Kidney (tissue), 14 donors: Measurements from ENCODE around the gene EHMT2. TPM values are rescaled to one million over a fixed set of nuclear protein-coding genes. Genes with fewer than 3 reads are reported as not detected.
"Not testable (repeated sequence)": the region's sequence is repeated elsewhere in the genome, so short reads cannot be mapped to it uniquely, and the experiment has no call there.

Experiments used
- DNase-seq, 5 donors: peaks; one replicate each; pipeline ENCODE4 v3.0.0-alpha.2; 2013 to 2020
- FAIRE-seq: peaks from 2 replicates; lab custom pipeline; 2012; peaks lifted over from hg19 to GRCh38; lab: Jason Lieb, UNC
- H3K27ac ChIP-seq, 2 donors: one replicate each; pipeline ENCODE4 v1.7.0; 2013; ENCODE audit warnings: low read depth in 2 of 2, low read length in 2 of 2, inconsistent platforms in 1 of 2
- H3K27me3 ChIP-seq: one replicate; pipeline ENCODE4 v1.7.1; 2013; ENCODE audit warnings: low read length, inconsistent platforms; ENCODE audit not compliant: control insufficient read depth, insufficient read depth
- H3K36me3 ChIP-seq, 3 donors: one replicate each; pipeline versions ENCODE4 v1.7.0 to v1.7.1; 2013; ENCODE audit warnings: low read length in 3 of 3, control low read depth in 1 of 3, inconsistent platforms in 1 of 3; ENCODE audit not compliant: insufficient read depth in 3 of 3, control insufficient read depth in 2 of 3
- H3K4me1 ChIP-seq, 3 donors: one replicate each; pipeline versions ENCODE4 v1.7.0 to v1.7.1; 2013; ENCODE audit warnings: low read length in 3 of 3, inconsistent platforms in 1 of 3, low read depth in 1 of 3; ENCODE audit not compliant: control insufficient read depth in 2 of 3, insufficient read depth in 2 of 3
- H3K4me3 ChIP-seq, 3 donors: one replicate each; pipeline versions ENCODE4 v1.7.0 to v1.8.1; 2013; ENCODE audit warnings: low read length in 3 of 3, control low read depth in 1 of 3, inconsistent platforms in 1 of 3
- H3K9ac ChIP-seq, 3 donors: one replicate each; pipeline versions ENCODE4 v1.7.0 to v1.7.1; 2013; ENCODE audit warnings: low read length in 3 of 3, control low read depth in 1 of 3, inconsistent platforms in 1 of 3
- H3K9me3 ChIP-seq, 3 donors: one replicate each; pipeline versions ENCODE4 v1.7.0 to v1.7.1; 2013; ENCODE audit warnings: low read length in 3 of 3, control low read depth in 1 of 3, inconsistent platforms in 1 of 3; ENCODE audit not compliant: control insufficient read depth in 2 of 3, insufficient read depth in 1 of 3
- CTCF ChIP-seq: IDR thresholded peaks from 3 replicates; pipeline ENCODE4 v1.5.1; 2012; ENCODE audit warnings: mild to moderate bottlenecking, moderate library complexity, borderline replicate concordance; ENCODE audit not compliant: insufficient read depth; ENCODE audit errors: extremely low read depth
- intact Hi-C: fragments of 100-400 bp; cut with DNase I; formaldehyde crosslinking; loops from one replicate; pipeline ENCODE4 v1.11.1; 2022
- polyA plus RNA-seq: library from polyadenylated mRNA; stranded (reverse); fragments of 350-450 nt; fragmentation: Illumina TruSeq; extraction: RNeasy Lipid Tissue Mini Kit (QIAGEN cat#74804); gene quantifications from one replicate; pipeline ENCODE4 v1.2.3, GENCODE V29; 2014; ENCODE audit warnings: low read depth, low replicate concordance; ENCODE audit not compliant: insufficient read depth
- total RNA-seq: library from RNA; stranded (reverse); fragmentation: NEBNext Ultra II Directional; extraction: Animal tissue kit (Norgen Biotek cat#: 25700); gene quantifications from one replicate; pipeline ENCODE4 v1.2.1, GENCODE V29; 2021
- donor health status: control.
- donor health status: control.
- donor health status: control.
- donor health status: control.
- donor health status: control.
- donor health status: DM: yes; HTN: yes; CAD: no.
- donor health status: Normal renal cell carcinoma (clear cell type).

The EHMT2 gene
- total and polyA plus RNA-seq, 2 donors from 2014 or later, result 35.3 to 40.5 TPM

- no peak for TF ChIP-seq CTCF
- Histone ChIP-seq H3K4me3 (no peak overlapping the region), H3K27me3 (no peaks in the 10 kb centered on the region), H3K36me3 (peaks cover 0 to 7% (median 4%) of the 10 kb centered on the region in 3 donors), H3K9me3 (no peaks in the 10 kb centered on the region), H3K4me1 (no peaks in the 10 kb centered on the region), H3K9ac (no peak overlapping the region), H3K27ac (no peak overlapping the region)
- intact Hi-C loops, result no loop called here
- peak in 1 of 5 donors; percentile 8 for DNase-seq
- no peak for FAIRE-seq
These were observed 53.0 kb downstream of the EHMT2 start for GRCh38 chr6:31844507-31844906.

- Histone ChIP-seq H3K4me1 (peaks cover 4 to 10% (median 4%) of the 10 kb centered on the region in 3 donors), H3K27me3 (no peaks in the 10 kb centered on the region), H3K27ac (no peak overlapping the region), H3K9me3 (no peaks in the 10 kb centered on the region), H3K36me3 (peaks cover 5 to 16% (median 14%) of the 10 kb centered on the region in 3 donors), H3K4me3 (no peak overlapping the region), H3K9ac (no peak overlapping the region)
- intact Hi-C loops, result no loop called here
- TF ChIP-seq CTCF, result no peak
- FAIRE-seq (no peak), DNase-seq (peak in 1 of 5 donors; percentile 10)
These were observed 55.4 kb downstream of the EHMT2 start for GRCh38 chr6:31842053-31842452.

- DNase-seq, H3K9ac ChIP-seq, FAIRE-seq, H3K4me3 ChIP-seq, H3K9me3 ChIP-seq, H3K27ac ChIP-seq, H3K27me3 ChIP-seq, intact Hi-C loops: not testable (repeated sequence)
- Histone ChIP-seq H3K4me1 (peaks cover 4 to 17% (median 17%) of the 10 kb centered on the region in 3 donors), H3K36me3 (peaks cover 5 to 16% (median 16%) of the 10 kb centered on the region in 3 donors)
These were observed 57.7 kb downstream of the EHMT2 start for GRCh38 chr6:31839779-31840126.

GRCh38 chr6:31838968-31839367 lies 58.5 kb downstream of the EHMT2 start:
- no peak for FAIRE-seq
- H3K4me3 ChIP-seq, result no peak overlapping the region

GRCh38 chr6:31838114-31838553 lies 59.4 kb downstream of the EHMT2 start:
- FAIRE-seq, H3K9me3 ChIP-seq, intact Hi-C loops, H3K27me3 ChIP-seq, H3K27ac ChIP-seq: not testable (repeated sequence)
- Histone ChIP-seq H3K9ac (peak overlapping the region in 1 of 3 donors; percentile 95), H3K4me3 (peak overlapping the region in 1 of 3 donors; percentile 95), H3K36me3 (peaks cover 5 to 16% (median 16%) of the 10 kb centered on the region in 3 donors), H3K4me1 (peaks cover 4 to 21% (median 17%) of the 10 kb centered on the region in 3 donors)
- DNase-seq, result peak in 1 of 5 donors; percentile 15

More at GRCh38 chr6:31838968-31839367, 58.5 kb downstream of the EHMT2 start:
- Histone ChIP-seq H3K9me3 (no peaks in the 10 kb centered on the region), H3K4me1 (peaks cover 4 to 21% (median 17%) of the 10 kb centered on the region in 3 donors), H3K27ac (no peak overlapping the region), H3K27me3 (no peaks in the 10 kb centered on the region), H3K9ac (no peak overlapping the region), H3K36me3 (peaks cover 5 to 16% (median 16%) of the 10 kb centered on the region in 3 donors)
- intact Hi-C loops, result no loop called here
- DNase-seq, result no peak
- no peak for TF ChIP-seq CTCF
